Esophagus muscularis mucosa (tissue), 4 donors: Measurements from ENCODE around the gene PDZRN3. TPM values are rescaled to one million over a fixed set of nuclear protein-coding genes. Genes with fewer than 3 reads are reported as not detected.
A peak's percentile ranks its signal among the peaks of the same experiment; 100 is the strongest.

Source experiments
- DNase-seq: peaks from one replicate; pipeline ENCODE4 v3.0.0-alpha.2; 2017; ENCODE audit errors: extremely low spot score
- H3K27ac ChIP-seq, 4 donors: fragments of 200-600 bp; sonication (generic); replicated peaks in 1 of 4; 1 replicate in 3 of 4; 2 replicates in 1 of 4; pipeline ENCODE4 v1.5.1; 2016 to 2019; ENCODE audit warnings: mild to moderate bottlenecking in 1 of 4
- H3K27me3 ChIP-seq, 4 donors: fragments of 200-600 bp; sonication (generic); one replicate each; pipeline versions ENCODE4 v1.5.1 to v1.6.0; 2016 to 2019
- H3K36me3 ChIP-seq, 4 donors: fragments of 200-600 bp; sonication (generic); one replicate each; pipeline ENCODE4 v1.5.1; 2016 to 2019
- H3K4me1 ChIP-seq, 4 donors: fragments of 200-600 bp; sonication (generic); one replicate each; pipeline ENCODE4 v1.5.1; 2016 to 2019
- H3K4me3 ChIP-seq, 4 donors: fragments of 200-600 bp; sonication (generic); 1 replicate in 2 of 4; 2 replicates in 2 of 4; pipeline ENCODE4 v1.5.1; 2016 to 2019; ENCODE audit warnings: mild to moderate bottlenecking in 4 of 4, moderate library complexity in 1 of 4
- H3K9me3 ChIP-seq, 4 donors: fragments of 200-600 bp; sonication (generic); 1 replicate in 3 of 4; 2 replicates in 1 of 4; pipeline ENCODE4 v1.5.1; 2016 to 2019
- CTCF ChIP-seq, 3 experiments: fragments of 200-600 bp in 2 of 3; fragments of 450-650 bp in 1 of 3; sonication (generic) in 2 of 3; IDR thresholded peaks; one replicate each; pipeline ENCODE4 v1.5.1; 2017 to 2019; ENCODE audit warnings: antibody characterized with exemption in 3 of 3, mild to moderate bottlenecking in 2 of 3, moderate library complexity in 1 of 3
- EP300 ChIP-seq: sonication (generic); formaldehyde crosslinking; IDR thresholded peaks from one replicate; pipeline ENCODE4 v1.6.1; 2017; ENCODE audit warnings: antibody characterized with exemption
- POLR2A ChIP-seq: fragments of 450-650 bp; IDR thresholded peaks from one replicate; pipeline ENCODE4 v1.6.1; 2017; ENCODE audit warnings: antibody characterized with exemption, moderate library complexity, mild to moderate bottlenecking, low read depth
- POLR2AphosphoS5 ChIP-seq, 2 donors: sonication (generic); formaldehyde crosslinking; IDR thresholded peaks; one replicate each; pipeline ENCODE4 v1.6.1; 2017; ENCODE audit warnings: antibody characterized with exemption in 2 of 2
- WGBS: methylation state at CpG from one replicate; pipeline ENCODE4 v1.1.5; 2018; 5-methylcytosine and 5-hydroxymethylcytosine counted together
- intact Hi-C: fragments of 100-400 bp; cut with DNase I; formaldehyde crosslinking; loops from one replicate; pipeline ENCODE4 v1.15.1; 2023
- total RNA-seq, 4 donors: library from RNA; depleted of rRNA; stranded (reverse); fragments of >200 nt; gene quantifications; one replicate each; pipeline versions ENCODE4 v1.1.0 to v1.2.1, GENCODE V29; 2016

The PDZRN3 gene
- total RNA-seq, 4 donors from 2014 or later: 149 to 314 (median 220) TPM

DNA sequence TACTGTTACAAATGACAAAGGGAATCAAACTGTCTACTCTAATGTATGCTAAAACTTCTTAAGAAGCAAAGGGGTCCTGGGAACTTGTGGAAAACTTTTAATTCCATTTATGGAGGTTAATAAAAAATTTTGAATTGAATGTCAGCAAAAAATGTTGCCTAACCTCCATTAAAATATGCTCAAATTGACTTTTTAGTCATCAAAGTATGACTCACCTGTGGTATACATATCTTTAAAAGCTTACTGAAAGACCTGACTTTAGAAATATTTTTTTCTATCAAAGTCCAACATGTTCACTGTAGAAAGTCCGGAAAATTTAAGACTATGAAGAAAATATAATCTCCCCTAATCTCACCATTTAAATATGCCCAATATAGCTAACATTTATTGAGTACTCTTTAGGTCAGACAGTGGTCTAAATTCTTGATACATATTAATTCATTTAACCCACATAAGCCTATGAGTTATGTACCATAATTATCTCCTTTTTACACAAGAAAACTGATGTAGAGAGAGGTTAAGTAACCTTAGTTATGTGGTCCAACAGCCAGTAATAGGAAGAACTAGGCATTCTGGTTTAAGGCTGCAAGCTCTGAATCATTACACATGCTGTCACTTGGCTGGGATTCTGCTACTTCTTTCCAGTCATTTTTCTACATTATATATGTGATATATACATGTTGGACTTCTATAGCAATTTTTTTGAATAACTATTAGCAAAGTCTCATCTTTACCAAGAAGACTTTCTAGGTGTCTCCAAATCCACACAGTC is 83.6 kb downstream of the PDZRN3 start:
- H3K27ac ChIP-seq: peak overlapping the region; percentile 49 to 71 (median 64)
- WGBS: 97% methylated on average over 1 of the region's 1 CpG
- H3K36me3 ChIP-seq: no peaks in the 10 kb centered on the region

GRCh38 chr3:73538486-73538885 is 86.3 kb downstream of the PDZRN3 start:
- Histone ChIP-seq H3K27ac (peak overlapping the region in 2 of 4 donors; percentile 23 to 34), H3K4me1 (peaks cover 52 to 90% (median 77%) of the 10 kb centered on the region in 4 donors)
- 77% methylated on average over 2 of the region's 2 CpGs for WGBS

More for the DNA sequence above, 83.6 kb downstream of the PDZRN3 start:
- no peak for TF ChIP-seq POLR2A
- TF ChIP-seq POLR2AphosphoS5 (IDR thresholded peaks at IDR 0.05): no peak
- no peak for TF ChIP-seq EP300
- TF ChIP-seq CTCF (IDR thresholded peaks at IDR 0.05): no peak
- Histone ChIP-seq H3K4me1 (peaks cover 48 to 90% (median 81%) of the 10 kb centered on the region in 4 donors), H3K9me3 (no peaks in the 10 kb centered on the region), H3K4me3 (no peak overlapping the region), H3K27me3 (no peaks in the 10 kb centered on the region)
- DNase-seq: no peak
- intact Hi-C loops: no loop called here

GRCh38 chr3:73536952-73537351 is 87.8 kb downstream of the PDZRN3 start:
- peak overlapping the region in 3 of 4 donors; percentile 44 to 54 (median 52) for H3K27ac ChIP-seq
- peaks cover 40 to 84% (median 65%) of the 10 kb centered on the region in 4 donors for H3K4me1 ChIP-seq
- H3K4me3 ChIP-seq: no peak overlapping the region
- TF ChIP-seq POLR2A (no peak), POLR2AphosphoS5 (IDR thresholded peaks at IDR 0.05) (no peak), EP300 (no peak), CTCF (IDR thresholded peaks at IDR 0.05) (no peak)
- H3K27me3 ChIP-seq: no peaks in the 10 kb centered on the region
- intact Hi-C loops: no loop called here
- H3K36me3 ChIP-seq: no peaks in the 10 kb centered on the region
- H3K9me3 ChIP-seq: no peaks in the 10 kb centered on the region
- peak; percentile 78 for DNase-seq

More at GRCh38 chr3:73538486-73538885, 86.3 kb downstream of the PDZRN3 start:
- H3K4me3 ChIP-seq: no peak overlapping the region
- intact Hi-C loops: no loop called here
- no peak for TF ChIP-seq POLR2A
- no peaks in the 10 kb centered on the region for H3K9me3 ChIP-seq
- H3K27me3 ChIP-seq: no peaks in the 10 kb centered on the region
- DNase-seq: no peak
- H3K36me3 ChIP-seq: no peaks in the 10 kb centered on the region

DNA sequence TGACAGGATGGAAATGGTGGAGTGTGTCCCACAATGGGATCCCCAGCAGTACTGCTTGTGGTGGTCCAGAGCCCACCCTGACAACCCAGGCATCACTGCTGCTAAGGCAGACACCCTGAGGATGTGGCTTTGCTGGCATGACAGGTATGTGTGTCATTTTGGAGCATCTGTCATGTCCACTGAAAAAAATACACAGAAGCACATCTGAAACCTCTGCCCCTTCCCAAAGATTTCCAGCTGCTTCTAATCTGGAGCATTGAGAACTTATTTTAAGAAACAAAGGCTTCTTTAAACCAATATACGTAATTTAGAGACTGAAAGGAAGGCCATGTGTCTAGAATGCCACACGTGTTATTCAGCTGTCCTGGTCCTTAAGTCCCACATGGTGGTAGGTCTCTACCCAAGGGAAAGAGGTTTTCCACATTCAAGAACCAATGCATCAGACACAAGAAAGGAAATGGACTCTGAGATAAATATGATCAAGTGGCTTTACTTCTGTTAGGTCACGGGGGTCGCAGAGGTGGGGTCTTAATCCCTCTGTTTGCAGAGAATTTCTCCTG is 88.3 kb downstream of the PDZRN3 start:
- Histone ChIP-seq H3K27ac (peak overlapping the region in 3 of 4 donors; percentile 44 to 54 (median 52)), H3K27me3 (no peaks in the 10 kb centered on the region), H3K9me3 (no peaks in the 10 kb centered on the region), H3K36me3 (no peaks in the 10 kb centered on the region), H3K4me3 (no peak overlapping the region), H3K4me1 (peaks cover 35 to 84% (median 61%) of the 10 kb centered on the region in 4 donors)
- peak; percentile 39 for DNase-seq
- intact Hi-C loops: no loop called here
- TF ChIP-seq POLR2A (no peak), POLR2AphosphoS5 (IDR thresholded peaks at IDR 0.05) (no peak), CTCF (IDR thresholded peaks at IDR 0.05) (no peak), EP300 (no peak)
- WGBS: 78% methylated on average over 4 of the region's 4 CpGs

- peaks cover 30 to 81% (median 59%) of the 10 kb centered on the region in 4 donors for H3K4me1 ChIP-seq
- TF ChIP-seq EP300: no peak
- no peak for TF ChIP-seq POLR2AphosphoS5 (IDR thresholded peaks at IDR 0.05)
- TF ChIP-seq POLR2A: no peak
- no peak for TF ChIP-seq CTCF (IDR thresholded peaks at IDR 0.05)
Observed at GRCh38 chr3:73535931-73536330, 88.8 kb downstream of the PDZRN3 start.

More at GRCh38 chr3:73535931-73536330, 88.8 kb downstream of the PDZRN3 start:
- Histone ChIP-seq H3K9me3 (no peaks in the 10 kb centered on the region), H3K27ac (peak overlapping the region in 1 of 4 donors; percentile 44), H3K4me3 (no peak overlapping the region), H3K27me3 (no peaks in the 10 kb centered on the region), H3K36me3 (no peaks in the 10 kb centered on the region)
- intact Hi-C loops: no loop called here
- no peak for DNase-seq
